PC-3 (cell line): ENCODE results near the gene COASY. TPM values are rescaled to one million over a fixed set of nuclear protein-coding genes. Genes with fewer than 3 reads are reported as not detected.
A peak's percentile ranks its signal among the peaks of the same experiment; 100 is the strongest.
"Not testable (repeated sequence)": the region's sequence is repeated elsewhere in the genome, so short reads cannot be mapped to it uniquely, and the experiment has no call there.

Experiments
- ATAC-seq: fragments of 200-7000 bp; cut with Tn5 transposase; 2 replicates; pipeline ENCODE4 v1.9.1; 2020; ENCODE audit warnings: mild to moderate bottlenecking, moderate library complexity
- BruUV-seq: library from RNA; stranded (reverse); fragments of 400-500 nt; replicated peaks from 2 replicates; lab custom pipeline; 2021; lab: Mats Ljungman, UMichigan
- CTCF ChIA-PET: fragments of 300-600 bp; sonication (Branson Sonifier 250); formaldehyde crosslinking; loops from one replicate; lab custom pipeline; 2022; ENCODE audit warnings: antibody characterized with exemption; lab: Charles Lee
- POLR2A ChIA-PET: fragments of 300-600 bp; sonication (Branson Sonifier 250); formaldehyde crosslinking; loops from one replicate; lab custom pipeline; 2022; ENCODE audit warnings: antibody characterized with exemption; ENCODE audit not compliant: unreplicated experiment; lab: Charles Lee
- DNase-seq: peaks from one replicate; pipeline ENCODE4 v3.0.0-alpha.2; 2015
- H2AFZ ChIP-seq: fragments of 300-600 bp; sonication (generic); 2 replicates; pipeline ENCODE4 v1.6.0; 2016; ENCODE audit warnings: antibody characterized with exemption, low read length
- H3F3A ChIP-seq: fragments of 300-600 bp; sonication (generic); one replicate; pipeline ENCODE4 v1.6.0; 2017; ENCODE audit warnings: antibody characterized with exemption, low read length, control low read depth, mild to moderate bottlenecking; ENCODE audit not compliant: unreplicated experiment
- H3K27ac ChIP-seq: fragments of 300-600 bp; sonication (generic); 2 replicates; pipeline ENCODE4 v1.5.1; 2016; ENCODE audit warnings: mild to moderate bottlenecking, low read length
- H3K27me3 ChIP-seq: fragments of 300-600 bp; sonication (generic); 2 replicates; pipeline ENCODE4 v1.6.1; 2016; ENCODE audit warnings: low read length, mixed read lengths
- H3K36me3 ChIP-seq: fragments of 300-600 bp; sonication (generic); 2 replicates; pipeline ENCODE4 v1.6.1; 2016; ENCODE audit warnings: low read depth, mixed run types, low read length, mixed read lengths
- H3K4me1 ChIP-seq: fragments of 300-600 bp; sonication (generic); 2 replicates; pipeline ENCODE4 v1.5.1; 2016; ENCODE audit warnings: low read length; ENCODE audit not compliant: insufficient read depth
- H3K4me2 ChIP-seq: fragments of 300-600 bp; sonication (generic); 2 replicates; pipeline ENCODE4 v1.6.0; 2016; ENCODE audit warnings: low read length
- H3K4me3 ChIP-seq: fragments of 300-600 bp; sonication (generic); 2 replicates; pipeline ENCODE4 v1.5.1; 2016; ENCODE audit warnings: mild to moderate bottlenecking, low read length, mixed read lengths
- H3K79me2 ChIP-seq: fragments of 300-600 bp; sonication (generic); 2 replicates; pipeline ENCODE4 v1.6.1; 2017; ENCODE audit warnings: low read length, mixed read lengths
- H3K9ac ChIP-seq: fragments of 300-600 bp; sonication (generic); 2 replicates; pipeline ENCODE4 v1.6.0; 2016; ENCODE audit warnings: mild to moderate bottlenecking, low read length
- H3K9me2 ChIP-seq: fragments of 300-600 bp; sonication (generic); replicated peaks from 2 replicates; pipeline ENCODE4 v1.6.1; 2016; ENCODE audit warnings: mixed run types, low read length, mixed read lengths
- H3K9me3 ChIP-seq: fragments of 300-600 bp; sonication (generic); 2 replicates; pipeline ENCODE4 v1.6.1; 2016; ENCODE audit warnings: low read length, mixed read lengths
- H4K20me1 ChIP-seq: fragments of 300-600 bp; sonication (generic); 2 replicates; pipeline ENCODE4 v1.6.1; 2016; ENCODE audit warnings: low read length, mixed read lengths
- CTCF ChIP-seq: fragments of 300-600 bp; sonication (generic); conservative IDR thresholded peaks from 2 replicates; pipeline ENCODE4 v1.5.1; 2017; ENCODE audit warnings: antibody characterized with exemption, low read depth, mild to moderate bottlenecking, low read length
- EZH2 ChIP-seq: fragments of 300-600 bp; sonication (generic); IDR thresholded peaks from one replicate; pipeline ENCODE4 v1.6.1; 2017; ENCODE audit warnings: antibody characterized with exemption, mild to moderate bottlenecking, low read length; ENCODE audit not compliant: unreplicated experiment
- EZH2phosphoT487 ChIP-seq: fragments of 300-600 bp; sonication (generic); IDR thresholded peaks from 2 replicates; pipeline ENCODE4 v1.6.1; 2018; ENCODE audit warnings: mild to moderate bottlenecking, antibody characterized with exemption, low read length, borderline replicate concordance
- intact Hi-C: fragments of 100-400 bp; cut with micrococcal nuclease; formaldehyde crosslinking; loops from 2 replicates; pipeline ENCODE4 v1.9.0; 2023
- total RNA-seq: library from RNA; depleted of rRNA; stranded (reverse); fragments of >200 nt; gene quantifications from 2 replicates; pipeline ENCODE4 v1.2.3, GENCODE V29; 2014

Gene COASY
- total RNA-seq, 1 experiment from 2014 or later: 33.3 TPM

DNA sequence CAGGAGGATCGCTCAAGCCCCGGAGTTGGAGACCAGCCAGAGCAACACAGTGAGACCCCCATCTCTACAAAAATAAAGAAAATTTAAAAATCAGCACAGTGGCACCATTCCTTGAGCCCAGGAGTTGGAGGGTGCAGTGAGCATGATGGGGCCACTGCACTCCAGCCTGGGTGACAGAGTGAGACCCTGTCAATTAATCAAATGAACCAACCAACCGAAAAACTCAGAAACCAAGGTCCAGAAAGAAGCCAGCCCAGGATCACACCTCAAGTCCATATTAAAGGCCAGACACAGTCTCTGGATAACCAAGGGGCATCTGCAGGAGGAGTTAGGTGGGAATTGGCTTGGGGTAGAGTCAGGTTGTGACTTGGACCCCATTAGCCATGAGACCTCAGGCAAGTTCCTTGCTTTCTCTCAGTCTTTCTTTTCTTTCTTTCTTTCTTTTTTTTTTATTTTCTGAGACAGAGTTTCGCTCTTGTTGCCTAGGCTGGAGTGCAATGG lies 6.8 kb upstream of the COASY start:
- intact Hi-C loops: no loop called here
- Histone ChIP-seq H3K4me3 (peak overlapping the region; percentile 89), H4K20me1 (no peaks in the 10 kb centered on the region), H3K9me2 (no peaks in the 10 kb centered on the region), H2AFZ (peak overlapping the region; percentile 91), H3F3A (no peaks in the 10 kb centered on the region), H3K27ac (peak overlapping the region; percentile 3; the same call in 1 of the 2 replicates), H3K4me2 (peak overlapping the region; percentile 97), H3K27me3 (no peaks in the 10 kb centered on the region), H3K9me3 (no peaks in the 10 kb centered on the region), H3K9ac (peak overlapping the region; percentile 86), H3K79me2 (peaks cover 24% of the 10 kb centered on the region), H3K4me1 (0 out of 2 replicates have a peak, but pooled peaks cover 4% of the 10 kb centered on the region), H3K36me3 (no peaks in the 10 kb centered on the region)
- CTCF ChIA-PET: no interaction called here
- POLR2A ChIA-PET: interaction anchor here (0.5 to 0.6 kb wide), 2 partner anchors 19 to 23 kb away, joined by 4 to 26 read pairs; partner anchors contain the start of gene NAGLU
- TSS peak; percentile 89 for BruUV-seq
- TF ChIP-seq CTCF (no peak), EZH2phosphoT487 (no peak), EZH2 (no peak)
- ATAC-seq (no peak), DNase-seq (no peak)

- not testable (repeated sequence) for H3K9ac ChIP-seq
These were observed 5.9 kb upstream of the COASY start for GRCh38 chr17:42555961-42556617.

GRCh38 chr17:42559075-42559474 lies 2.9 kb upstream of the COASY start:
- no peaks in the 10 kb centered on the region for H4K20me1 ChIP-seq
- H3F3A ChIP-seq: no peaks in the 10 kb centered on the region
- no peaks in the 10 kb centered on the region for H3K9me2 ChIP-seq
- H3K4me2 ChIP-seq: no peak overlapping the region
- H3K9ac ChIP-seq: no peak overlapping the region
- POLR2A ChIA-PET: no interaction called here
- H3K36me3 ChIP-seq: no peaks in the 10 kb centered on the region; the same call in 1 of the 2 replicates
- no peaks in the 10 kb centered on the region for H3K27me3 ChIP-seq
- no peak overlapping the region for H3K4me3 ChIP-seq
- no TSS peak for BruUV-seq
- intact Hi-C loops: no loop called here
- DNase-seq (no peak), ATAC-seq (no peak)
- CTCF ChIA-PET: no interaction called here
- H3K4me1 ChIP-seq: peaks cover 19% of the 10 kb centered on the region
- TF ChIP-seq EZH2 (no peak), CTCF (no peak), EZH2phosphoT487 (no peak)
- no peaks in the 10 kb centered on the region for H3K9me3 ChIP-seq
- H2AFZ ChIP-seq: no peak overlapping the region
- H3K79me2 ChIP-seq: peaks cover 42% of the 10 kb centered on the region
- no peak overlapping the region for H3K27ac ChIP-seq

More at GRCh38 chr17:42555961-42556617, 5.9 kb upstream of the COASY start:
- H3K4me1 ChIP-seq, ATAC-seq, H3K36me3 ChIP-seq, H3F3A ChIP-seq, H3K27me3 ChIP-seq, H3K9me2 ChIP-seq, H3K9me3 ChIP-seq, H3K4me2 ChIP-seq, BruUV-seq, DNase-seq, H4K20me1 ChIP-seq, intact Hi-C loops, CTCF ChIA-PET, H2AFZ ChIP-seq, H3K27ac ChIP-seq, H3K4me3 ChIP-seq, POLR2A ChIA-PET: not testable (repeated sequence)
- peaks cover 24% of the 10 kb centered on the region for H3K79me2 ChIP-seq
